Measurements from ENCODE around the gene SNAP29. TPM values are rescaled to one million over a fixed set of nuclear protein-coding genes. Genes with fewer than 3 reads are reported as not detected.

SNAP29 gene
- total and polyA plus RNA-seq, 9 of the 15 experiments (the other 6 are each of a cell fraction or from before 2014, with no cell fraction given), result 19.5 to 250 (median 75.9) TPM

GRCh38 chr22:20833225-20833665 is 25.6 kb upstream of the SNAP29 start (continued):
- TF ChIP-seq ZBTB40 (IDR thresholded peaks at IDR 0.05), result no peak
- TF ChIP-seq ZBTB40 (CRISPR knock-in tag; IDR thresholded peaks at IDR 0.05), result 0 out of 2 replicates have a peak, but pooled peaks have one; percentile 19
- no peak for TF ChIP-seq ZNF146 (CRISPR knock-in tag; IDR thresholded peaks at IDR 0.05; ENCODE audit: unreplicated experiment)
- no peak for TF ChIP-seq L3MBTL2 (IDR thresholded peaks at IDR 0.05)
- no peak; the same call in 1 of the 2 replicates for TF ChIP-seq THAP12 (CRISPR knock-in tag; IDR thresholded peaks at IDR 0.05)
- TF ChIP-seq FOXA3 (CRISPR knock-in tag; conservative IDR thresholded peaks at IDR 0.05 in 1 of 2, IDR thresholded peaks at IDR 0.05 in 1 of 2), result 0 out of 4 replicates have a peak, but pooled peaks of 1 of the 2 experiments have one; percentile 12
- TF ChIP-seq GTF3C2 (IDR thresholded peaks at IDR 0.05; ENCODE audit: borderline replicate concordance, extremely low read depth, insufficient read length), result no peak
- TF ChIP-seq CEBPZ (IDR thresholded peaks at IDR 0.05; ENCODE audit: borderline replicate concordance, low read depth, low read length), result no peak
- TF ChIP-seq MAFK (IDR thresholded peaks at IDR 0.05; ENCODE audit: low read length), result no peak
